HG03066 (cell line): ENCODE measurements around the gene RBBP6.
"Not testable (repeated sequence)": the region's sequence is repeated elsewhere in the genome, so short reads cannot be mapped to it uniquely, and the experiment has no call there.

ENCODE experiments used
- ATAC-seq: cut with Tn5 transposase; IDR thresholded peaks from one replicate; pipeline ENCODE4 v1.9.1; 2021; ENCODE audit warnings: low read depth; ENCODE audit not compliant: unreplicated experiment

Gene RBBP6

DNA sequence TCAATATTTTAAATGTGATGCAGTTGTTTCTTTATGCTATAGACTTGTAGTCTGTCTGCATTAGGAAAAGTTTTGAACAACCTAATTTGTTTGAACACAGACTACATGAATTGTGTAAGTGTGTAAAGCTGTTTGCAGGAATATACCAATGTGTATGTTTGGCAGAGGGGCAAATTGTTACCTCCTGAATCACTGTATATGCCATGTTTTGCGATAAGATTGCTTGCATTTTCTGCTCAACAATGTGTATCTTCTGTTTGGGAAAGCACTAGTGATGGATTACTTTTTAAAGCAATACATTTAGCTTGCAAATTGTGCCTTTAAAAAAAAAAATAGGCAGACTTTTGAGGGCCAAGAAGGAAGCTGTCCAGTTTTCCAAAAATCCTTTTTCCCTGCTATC, 14.6 kb downstream of the RBBP6 start:
- no peak for ATAC-seq

DNA sequence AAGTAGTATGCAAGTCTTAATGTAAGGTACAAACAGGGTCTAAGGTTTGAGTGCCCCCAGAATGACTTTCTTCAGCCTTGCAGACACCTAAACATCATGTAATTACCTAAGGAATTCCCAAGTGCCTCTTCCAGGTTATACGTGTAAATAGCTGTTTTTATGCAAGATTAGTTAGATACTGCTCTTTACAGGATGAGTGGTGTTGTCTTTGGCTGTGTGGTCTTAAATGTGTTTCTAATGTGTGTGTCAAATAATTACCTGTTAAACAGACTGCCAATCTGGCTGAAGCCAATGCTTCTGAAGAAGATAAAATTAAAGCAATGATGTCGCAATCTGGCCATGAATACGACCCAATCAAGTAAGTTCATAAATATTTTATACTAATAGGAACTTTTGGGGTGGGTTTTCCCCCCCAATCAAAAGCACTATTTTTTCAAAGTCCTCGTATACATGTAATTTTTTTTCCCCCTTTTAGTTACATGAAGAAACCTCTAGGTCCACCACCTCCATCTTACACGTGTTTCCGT, 16.0 kb downstream of the RBBP6 start:
- no peak for ATAC-seq

DNA sequence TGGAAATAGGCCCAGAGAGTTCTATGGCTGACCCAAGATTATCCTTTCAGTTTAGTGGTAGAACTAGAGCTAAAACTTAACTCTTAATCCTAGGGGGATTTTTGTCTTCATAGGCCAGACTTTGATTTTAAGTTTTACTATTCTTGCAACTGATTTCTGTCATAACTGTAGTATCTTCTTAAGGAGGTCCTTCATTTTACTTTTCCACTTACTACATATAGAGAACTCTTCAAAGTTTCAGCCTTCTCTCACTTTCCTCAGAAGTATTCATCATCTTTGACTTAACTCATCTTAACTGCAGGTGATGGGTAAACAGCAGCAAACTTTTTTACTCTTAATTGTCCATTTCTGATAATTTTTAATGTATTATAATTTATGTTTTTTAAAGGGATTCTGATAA, 23.4 kb downstream of the RBBP6 start:
- no peak for ATAC-seq

DNA sequence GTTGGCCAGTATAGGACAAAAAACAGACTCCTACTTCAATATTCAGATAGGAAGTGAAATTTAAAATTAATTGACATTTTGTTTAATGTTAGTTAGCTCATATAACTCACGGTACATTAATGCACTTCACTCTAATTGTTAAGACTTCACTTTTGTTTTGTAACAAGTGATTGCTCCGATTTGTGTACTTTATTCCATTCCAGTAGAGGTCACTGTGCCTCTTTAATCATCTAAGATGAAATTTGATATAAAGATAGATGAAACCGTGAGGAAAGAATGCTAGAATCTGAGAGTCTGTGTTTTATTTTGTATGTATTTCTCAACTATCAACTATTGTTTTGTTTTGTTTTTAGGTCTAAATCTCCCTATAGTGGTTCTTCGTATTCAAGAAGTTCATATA, 29.0 kb downstream of the RBBP6 start:
- ATAC-seq: no peak

DNA sequence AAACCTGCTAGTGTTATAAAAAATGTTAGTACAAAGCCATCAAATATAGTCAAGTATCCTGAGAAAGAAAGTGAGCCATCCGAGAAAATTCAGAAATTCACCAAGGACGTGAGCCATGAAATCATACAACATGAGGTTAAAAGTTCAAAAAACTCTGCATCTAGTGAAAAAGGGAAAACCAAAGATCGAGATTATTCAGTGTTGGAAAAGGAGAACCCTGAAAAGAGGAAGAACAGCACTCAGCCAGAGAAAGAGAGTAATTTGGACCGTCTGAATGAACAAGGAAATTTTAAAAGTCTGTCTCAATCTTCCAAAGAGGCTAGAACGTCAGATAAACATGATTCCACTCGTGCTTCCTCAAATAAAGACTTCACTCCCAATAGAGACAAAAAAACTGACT, 31.7 kb downstream of the RBBP6 start:
- no peak for ATAC-seq

DNA sequence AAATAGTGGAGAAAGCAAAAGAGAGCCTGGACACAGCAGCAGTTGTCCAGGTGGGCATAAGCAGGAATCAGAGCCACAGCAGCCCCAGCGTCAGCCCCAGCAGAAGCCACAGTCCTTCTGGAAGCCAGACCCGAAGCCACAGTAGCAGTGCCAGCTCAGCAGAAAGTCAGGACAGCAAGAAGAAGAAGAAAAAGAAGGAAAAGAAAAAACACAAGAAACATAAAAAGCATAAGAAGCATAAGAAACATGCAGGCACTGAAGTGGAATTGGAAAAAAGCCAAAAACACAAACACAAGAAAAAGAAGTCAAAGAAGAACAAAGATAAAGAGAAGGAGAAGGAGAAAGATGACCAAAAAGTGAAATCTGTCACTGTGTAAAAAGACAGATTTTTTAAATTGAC, 32.7 kb downstream of the RBBP6 start:
- ATAC-seq: no peak

DNA sequence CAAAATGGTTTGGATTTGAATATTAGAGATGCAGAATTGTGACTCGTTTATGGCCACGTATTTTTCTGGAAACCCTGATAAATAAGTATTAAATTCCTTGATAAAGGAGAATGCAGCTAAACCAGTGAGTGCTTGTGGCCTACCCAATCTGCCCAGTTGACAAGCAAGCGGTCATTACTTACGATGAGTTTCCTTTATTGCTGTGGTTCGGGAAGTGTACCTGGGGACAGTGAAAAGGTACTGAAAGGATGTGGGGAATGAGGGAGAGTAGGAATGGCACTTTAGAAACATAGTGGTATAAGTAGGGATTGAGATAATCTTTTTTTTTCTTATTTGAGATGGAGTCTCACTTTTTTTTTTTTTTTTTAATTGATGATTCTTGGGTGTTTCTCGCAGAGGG, 33.8 kb downstream of the RBBP6 start:
- ATAC-seq: no peak

DNA sequence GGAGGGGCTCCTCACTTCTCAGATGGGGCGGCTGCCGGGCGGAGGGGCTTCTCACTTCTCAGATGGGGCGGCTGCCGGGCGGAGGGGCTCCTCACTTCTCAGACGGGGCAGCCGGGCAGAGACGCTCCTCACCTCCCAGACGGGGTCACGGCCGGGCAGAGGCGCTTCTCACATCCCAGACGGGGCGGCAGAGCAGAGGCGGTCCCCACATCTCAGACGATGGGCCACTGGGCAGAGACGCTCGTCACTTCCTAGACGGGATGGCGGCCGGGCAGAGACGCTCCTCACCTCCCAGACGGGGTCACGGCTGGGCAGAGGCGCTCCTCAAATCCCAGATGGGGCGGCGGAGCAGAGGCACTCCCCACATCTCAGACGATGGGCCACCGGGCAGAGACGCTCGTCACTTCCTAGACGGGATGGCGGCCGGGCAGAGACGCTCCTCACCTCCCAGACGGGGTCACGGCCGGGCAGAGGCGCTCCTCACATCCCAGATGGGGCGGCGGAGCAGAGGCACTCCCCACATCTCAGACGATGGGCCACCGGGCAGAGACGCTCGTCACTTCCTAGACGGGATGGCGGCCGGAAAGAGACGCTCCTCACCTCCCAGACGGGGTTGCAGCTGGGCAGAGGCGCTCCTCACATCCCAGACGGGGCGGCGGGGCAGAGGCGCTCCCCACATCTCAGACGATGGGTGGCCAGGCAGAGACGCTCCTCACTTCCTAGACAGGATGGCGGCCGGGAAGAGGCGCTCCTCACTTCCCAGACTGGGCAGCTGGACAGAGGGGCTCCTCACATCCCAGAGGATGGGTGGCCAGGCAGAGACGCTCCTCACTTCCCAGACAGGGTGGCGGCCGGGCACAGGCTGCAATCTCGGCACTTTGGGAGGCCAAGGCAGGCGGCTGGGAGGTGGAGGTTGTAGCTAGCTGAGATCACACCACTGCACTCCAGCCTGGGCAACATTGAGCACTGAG, 35.4 kb downstream of the RBBP6 start:
- ATAC-seq: not testable (repeated sequence)

DNA sequence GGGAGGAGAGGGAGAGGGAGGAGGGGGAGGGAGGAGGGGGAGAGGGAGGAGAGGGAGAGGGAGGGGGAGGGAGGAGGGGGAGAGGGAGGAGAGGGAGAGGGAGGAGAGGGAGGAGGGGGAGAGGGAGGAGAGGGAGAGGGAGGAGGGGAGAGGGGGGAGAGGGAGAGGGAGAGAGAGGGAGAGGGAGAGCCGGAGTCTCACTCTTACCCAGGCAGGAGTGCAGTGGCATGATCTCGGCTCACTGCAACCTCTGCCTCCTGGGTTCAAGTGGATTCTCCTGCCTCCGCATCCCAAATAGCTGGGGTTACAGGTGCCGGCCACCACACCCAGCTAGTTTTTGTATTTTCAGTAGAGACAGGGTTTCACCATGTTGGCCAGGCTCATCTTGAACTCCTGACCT, 36.4 kb downstream of the RBBP6 start:
- ATAC-seq: not testable (repeated sequence)

DNA sequence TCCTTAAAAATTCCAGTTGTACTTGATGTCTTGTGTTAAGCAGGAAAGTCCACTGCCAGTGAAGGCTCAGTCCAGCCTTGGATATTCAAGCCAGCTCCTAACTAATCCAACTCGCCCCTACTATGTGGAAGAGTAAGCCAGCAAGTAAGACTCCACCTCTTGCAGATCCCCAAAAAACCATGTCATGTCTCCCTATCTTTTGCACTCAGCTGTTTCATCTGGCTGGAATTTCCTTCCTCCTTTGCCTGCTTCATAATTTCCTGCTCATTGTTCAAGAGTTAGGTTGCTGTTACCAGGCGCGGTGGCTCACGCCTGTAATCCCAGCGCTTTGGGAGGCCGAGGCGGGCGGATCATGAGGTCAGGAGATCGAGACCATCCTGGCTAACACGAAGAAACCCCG, 37.8 kb downstream of the RBBP6 start:
- no peak for ATAC-seq

DNA sequence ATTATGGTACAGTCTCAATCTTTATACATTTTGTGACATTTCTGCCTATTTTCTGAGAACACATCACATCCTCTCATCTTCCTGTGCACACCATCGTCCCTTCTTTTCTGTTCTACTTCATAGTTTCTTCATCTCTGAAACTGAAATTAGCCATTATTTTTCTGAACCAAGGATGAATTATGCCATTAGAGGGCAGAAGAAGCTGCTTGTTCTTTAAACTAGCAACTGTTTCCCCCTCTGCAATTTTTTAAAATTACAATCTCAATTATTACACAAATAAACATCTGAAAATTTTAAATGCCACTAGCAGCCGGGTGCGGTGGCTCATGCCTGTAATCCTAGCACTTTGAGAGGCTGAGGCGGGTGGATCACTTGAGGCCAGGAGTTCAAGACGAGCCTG, 41.3 kb downstream of the RBBP6 start:
- ATAC-seq: no peak

DNA sequence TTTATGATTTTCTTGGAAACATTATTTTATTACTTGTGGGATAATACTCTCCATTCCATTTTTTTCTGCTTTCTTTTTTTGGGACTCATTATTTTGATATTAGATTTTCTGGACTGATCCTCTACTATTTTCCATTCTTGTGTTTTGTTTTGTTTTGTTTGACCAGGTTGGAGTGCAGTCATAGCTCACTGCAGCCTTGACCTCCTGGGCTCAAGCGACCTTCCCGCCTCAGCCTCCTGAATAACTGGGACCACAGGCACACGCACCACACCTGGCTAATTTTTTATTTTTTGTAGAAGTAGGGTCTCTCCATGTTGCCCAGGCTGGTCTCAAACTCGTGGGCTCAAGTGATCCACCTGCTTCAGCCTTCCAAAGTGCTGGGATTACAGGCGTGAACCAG, 44.1 kb downstream of the RBBP6 start:
- ATAC-seq: no peak

DNA sequence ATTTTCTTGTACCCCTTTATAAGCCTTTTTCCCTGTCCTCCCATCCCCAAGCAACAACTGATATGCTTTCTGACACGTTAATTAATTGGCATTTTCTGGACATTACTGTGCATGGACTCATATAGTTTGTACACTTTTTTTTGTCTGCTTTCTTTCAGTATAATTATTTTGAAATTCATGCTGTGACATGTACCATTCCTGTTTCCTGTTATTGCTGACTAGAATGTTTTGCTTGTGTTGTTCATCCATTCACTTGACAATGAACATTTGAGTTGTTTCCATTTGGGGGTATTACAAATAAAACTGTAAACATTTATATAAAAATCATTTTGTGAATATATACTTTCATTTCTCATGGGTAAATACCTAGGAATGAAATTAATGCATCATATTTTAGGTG, 50.6 kb downstream of the RBBP6 start:
- no peak for ATAC-seq

DNA sequence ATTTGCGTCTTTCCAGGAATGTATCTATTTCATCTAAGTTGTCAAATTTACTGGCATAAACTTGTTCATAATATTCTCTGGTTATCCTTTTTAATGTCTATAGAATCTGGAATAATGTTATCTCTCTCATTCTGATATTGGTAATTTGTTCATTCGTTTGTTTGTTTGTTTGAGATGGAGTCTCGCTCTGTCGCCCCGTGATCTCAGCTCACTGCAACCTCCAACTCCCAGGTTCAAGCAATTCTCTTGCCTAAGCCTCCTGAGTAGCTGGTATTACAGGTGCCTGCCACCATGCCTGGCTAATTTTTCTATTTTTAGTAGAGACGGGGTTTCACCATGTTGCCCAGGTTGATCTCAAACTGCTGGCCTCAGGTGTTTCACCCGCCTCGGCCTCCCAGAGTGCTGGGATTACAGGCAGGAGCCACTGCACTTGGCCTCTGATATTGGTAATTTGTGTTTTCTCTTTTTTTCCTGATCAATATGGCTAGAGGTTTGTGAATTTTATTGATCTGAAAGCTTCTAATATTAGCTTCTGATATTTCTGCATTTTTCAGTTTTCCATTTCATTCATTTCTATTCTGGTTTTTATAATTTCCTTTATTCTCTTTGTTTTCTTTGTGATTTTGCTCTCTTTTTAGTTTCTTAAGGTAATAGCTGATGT, 59.5 kb downstream of the RBBP6 start:
- ATAC-seq: no peak

DNA sequence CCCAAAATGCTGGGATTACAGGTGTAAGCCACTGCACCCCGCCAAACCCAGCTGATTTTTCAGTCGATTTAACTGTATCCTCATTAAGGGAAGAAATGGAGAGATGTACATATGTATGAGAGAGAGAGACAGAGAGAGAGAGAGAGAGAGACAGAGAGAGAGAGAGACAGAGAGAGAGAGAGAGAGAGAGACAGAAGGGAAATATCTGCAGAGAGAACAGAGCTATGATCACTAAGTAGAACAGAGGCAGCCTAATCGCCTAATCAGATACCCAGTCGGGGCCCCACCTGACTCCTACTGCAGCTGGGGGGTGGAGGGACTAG, 70.0 kb downstream of the RBBP6 start:
- no peak for ATAC-seq

DNA sequence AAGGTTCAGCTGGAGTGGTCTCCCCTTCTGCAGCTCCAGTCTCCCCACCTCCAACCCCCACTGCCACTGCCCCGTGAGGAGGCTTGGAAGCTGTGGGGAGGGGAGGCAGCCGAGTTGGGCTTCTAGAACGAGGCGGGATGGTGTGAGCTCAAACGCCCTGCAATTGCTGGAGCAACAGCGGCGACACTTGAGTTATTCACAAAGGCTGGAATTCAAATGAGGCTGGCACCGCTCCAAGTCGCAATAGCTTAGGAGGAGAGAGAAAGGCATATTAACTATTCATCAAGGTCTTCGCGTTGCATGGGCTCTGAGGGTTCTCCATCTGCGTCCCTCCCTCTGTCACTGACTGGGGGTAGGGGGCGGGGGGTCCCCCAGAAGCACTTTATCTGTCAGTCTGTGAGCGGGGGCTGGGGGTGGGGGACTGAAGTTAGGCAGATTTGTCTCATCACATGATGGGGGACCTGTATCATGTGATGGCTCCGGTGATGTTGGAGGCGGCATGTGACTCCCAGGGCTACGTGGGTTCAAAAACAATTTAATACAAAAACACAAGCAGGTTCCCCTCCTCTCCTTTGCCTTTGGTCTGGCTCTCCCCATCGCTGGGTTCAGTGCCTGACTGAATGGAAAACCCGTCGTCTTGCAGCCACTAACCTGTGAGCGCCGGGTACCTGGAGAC, 70.5 kb downstream of the RBBP6 start:
- no peak for ATAC-seq

DNA sequence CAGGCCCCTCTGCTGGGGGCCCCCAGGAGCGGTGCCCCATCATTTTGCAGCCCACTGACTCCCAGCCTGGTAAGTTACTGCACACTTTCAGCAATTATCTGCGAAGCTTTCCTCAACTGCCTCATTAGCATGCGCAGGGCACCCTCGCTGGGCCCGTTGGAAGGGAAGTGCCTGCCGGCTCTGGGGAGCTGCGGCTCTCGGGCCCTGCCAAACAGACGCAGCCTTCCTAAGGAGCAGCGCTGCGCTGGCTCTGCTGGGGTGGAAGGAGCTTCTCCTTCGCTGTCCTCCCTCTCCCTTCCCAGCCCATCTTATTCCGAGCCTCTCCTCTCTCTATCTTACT, 71.0 kb downstream of the RBBP6 start:
- no peak for ATAC-seq

DNA sequence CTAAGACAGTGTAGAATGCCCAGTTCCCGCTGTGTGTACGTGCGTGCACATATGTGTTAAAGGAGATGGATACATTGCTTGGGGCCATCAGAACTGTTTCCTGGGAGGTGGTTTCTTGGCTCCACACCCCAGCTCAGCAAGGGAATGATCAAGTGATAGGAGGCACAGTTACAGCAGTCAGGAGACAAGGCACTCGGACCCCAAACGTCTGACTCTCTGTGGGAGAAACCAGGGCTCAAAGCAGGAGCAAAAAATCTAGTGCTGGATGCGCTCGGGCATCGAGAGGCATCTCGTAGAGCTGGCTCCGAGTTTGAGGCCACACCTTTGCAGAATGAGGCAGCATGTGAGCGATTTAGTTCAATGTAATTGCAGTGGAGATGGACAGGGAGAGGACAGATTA, 71.9 kb downstream of the RBBP6 start:
- ATAC-seq: no peak

DNA sequence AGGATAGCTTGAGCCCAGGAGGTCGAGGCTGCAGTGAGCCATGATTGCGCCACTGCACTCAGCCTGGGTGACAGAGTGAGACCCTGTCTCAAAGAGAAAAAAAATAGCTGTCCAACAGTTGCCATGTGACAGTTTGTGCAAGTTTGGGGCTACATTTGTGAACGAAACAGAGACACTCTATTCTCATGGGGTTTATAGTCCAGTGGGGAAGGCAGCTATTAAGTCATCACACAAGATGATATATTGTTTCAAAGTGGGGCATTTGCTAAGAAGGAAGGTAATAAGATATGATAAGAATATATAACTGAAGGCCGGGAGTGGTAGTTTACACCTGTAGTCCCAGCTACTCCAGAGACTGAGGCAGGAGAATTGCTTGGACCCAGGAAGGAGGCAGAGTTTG, 73.3 kb downstream of the RBBP6 start:
- no peak for ATAC-seq

DNA sequence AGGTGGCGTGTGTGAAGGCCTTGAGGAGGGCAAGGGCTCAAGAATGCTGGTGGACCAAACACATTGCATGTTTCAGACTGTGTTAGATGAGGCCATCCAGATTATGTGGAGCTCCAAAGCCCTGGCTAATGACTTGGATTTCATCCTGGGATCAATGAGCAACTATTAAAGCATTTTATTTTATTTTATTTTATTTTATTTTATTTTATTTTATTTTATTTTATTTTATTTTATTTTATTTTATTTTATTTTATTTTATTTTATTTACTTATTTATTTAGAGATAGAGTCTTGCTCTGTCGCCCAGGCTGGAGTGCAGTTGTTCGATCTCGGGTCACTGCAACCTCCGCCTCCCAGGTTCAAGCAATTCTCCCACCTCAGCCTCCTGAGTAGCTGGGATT, 73.9 kb downstream of the RBBP6 start:
- ATAC-seq: not testable (repeated sequence)

DNA sequence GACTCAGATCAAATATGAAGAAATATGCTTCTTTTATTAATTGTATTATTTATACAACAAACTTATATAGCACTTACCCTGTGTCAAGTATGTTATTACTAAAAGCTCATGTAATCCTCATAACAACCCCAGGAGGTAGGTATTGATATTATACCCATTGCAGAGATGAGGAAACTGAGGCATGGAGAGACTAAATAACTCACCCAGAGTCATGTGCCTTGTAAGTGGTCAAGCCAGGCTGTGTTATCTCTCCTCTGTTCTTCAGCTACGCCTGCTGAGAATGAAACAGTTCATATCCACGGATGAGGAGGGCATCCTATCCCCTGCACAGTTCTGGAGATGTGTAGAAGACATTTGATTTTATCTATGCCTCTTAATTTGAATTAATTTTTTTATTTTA, 78.1 kb downstream of the RBBP6 start:
- ATAC-seq: no peak
